H1 (cell line): ENCODE results near the gene LCORL. TPM values are rescaled to one million over a fixed set of nuclear protein-coding genes. Genes with fewer than 3 reads are reported as not detected.

Experiments
- BRCA1 ChIP-seq: IDR thresholded peaks from 2 replicates; pipeline ENCODE4 v1.6.1; 2012; ENCODE audit warnings: low read depth, low read length, improper control_type of control experiment
- CBX5 ChIP-seq: fragments of 300-800, 300-1000 bp; sonication (generic); IDR thresholded peaks from 2 replicates; pipeline ENCODE4 v1.7.1; 2016; ENCODE audit warnings: antibody characterized with exemption, low read length, low read depth
- CREB1 ChIP-seq: IDR thresholded peaks from 2 replicates; pipeline ENCODE4 v1.6.1; 2012; ENCODE audit warnings: inconsistent platforms
- EP300 ChIP-seq, 2 experiments: IDR thresholded peaks; 1 replicate in 1 of 2; 2 replicates in 1 of 2; pipeline ENCODE4 v1.6.1; 2011 to 2012; ENCODE audit warnings: low read depth in 2 of 2, low read length in 2 of 2, mild to moderate bottlenecking in 2 of 2, borderline replicate concordance in 1 of 2, inconsistent platforms in 1 of 2, moderate library complexity in 1 of 2
- KDM1A ChIP-seq: fragments of 200-600, 300-600 bp; sonication (generic); IDR thresholded peaks from 2 replicates; pipeline ENCODE4 v1.7.1; 2016; ENCODE audit warnings: mild to moderate bottlenecking, low read length, borderline replicate concordance
- MAFK ChIP-seq: IDR thresholded peaks from 2 replicates; pipeline ENCODE4 v1.6.1; 2012; ENCODE audit warnings: low read depth, mild to moderate bottlenecking, improper control_type of control experiment, low read length
- RFX5 ChIP-seq: IDR thresholded peaks from 2 replicates; pipeline ENCODE4 v1.6.1; 2011; ENCODE audit warnings: low read depth, low read length, improper control_type of control experiment, borderline replicate concordance
- polyA plus RNA-seq, 7 experiments: library from polyadenylated mRNA; depleted of rRNA in 3 of 7; stranded (reverse) in 5 of 7; unstranded in 2 of 7; fragments of >200 nt in 5 of 7; fragments of 200-250 nt in 2 of 7; gene quantifications; 1 replicate in 5 of 7; 2 replicates in 1 of 7; 4 replicates in 1 of 7; pipeline versions ENCODE4 v1.2.1 to v1.2.3, GENCODE V29; 2011 to 2013; ENCODE audit warnings: missing spikeins in 2 of 7, mixed read lengths in 2 of 7
- total RNA-seq: library from RNA; stranded (reverse); fragmentation: NEBNext Ultra II Directional; extraction: Animal tissue kit (Norgen Biotek cat#: 25700); gene quantifications from 2 replicates; pipeline ENCODE4 v1.2.1, GENCODE V29; 2021

LCORL gene
- total and polyA plus RNA-seq, 2 of the 8 experiments (the other 6 are each of a cell fraction or from before 2014, with no cell fraction given): 2.2 to 19.2 TPM

DNA sequence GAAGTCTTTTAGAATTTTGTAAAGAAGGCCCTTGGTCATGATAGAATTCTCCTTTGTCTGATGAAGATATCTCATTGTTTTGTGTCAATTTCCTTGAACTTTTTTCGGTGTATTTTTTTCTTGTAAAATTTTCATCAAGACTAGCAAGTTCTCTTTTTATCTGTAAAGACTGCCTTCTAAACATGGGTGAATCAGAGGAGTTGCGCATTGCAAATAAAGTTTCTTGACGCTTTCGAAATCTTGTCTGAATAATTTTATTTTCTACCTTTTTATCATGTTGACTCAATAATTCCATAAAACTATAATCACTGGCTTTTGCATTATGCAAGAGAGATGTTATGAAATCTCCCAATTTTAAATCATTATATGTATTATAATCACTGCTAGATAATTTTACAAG, 144.6 kb downstream of the LCORL start (continued):
- TF ChIP-seq EP300 (IDR thresholded peaks at IDR 0.05; ENCODE audit: borderline replicate concordance in 1 of 2, low read depth in 2 of 2, low read length in 2 of 2): no peak
- no peak for TF ChIP-seq MAFK
- TF ChIP-seq CREB1: no peak
- TF ChIP-seq RFX5: no peak
- TF ChIP-seq BRCA1: no peak
- no peak for TF ChIP-seq CBX5
- TF ChIP-seq KDM1A: no peak
- TF ChIP-seq, all 59 proteins: peak for 0
